ENCODE results near the gene POLK.
"Not testable (repeated sequence)": the region's sequence is repeated elsewhere in the genome, so short reads cannot be mapped to it uniquely, and the experiment has no call there.

Gene POLK

GRCh38 chr5:75510417-75510835, 1.3 kb upstream of the POLK start:
- in situ Hi-C loops (cut with MboI; ENCODE audit: low sequenced_read_pairs), result no loop called here

- in situ Hi-C loops (cut with MboI; ENCODE audit: low sequenced_read_pairs), result no loop called here
Observed at GRCh38 chr5:75510836-75511434, 756 bp upstream of the POLK start.

- in situ Hi-C loops (cut with MboI; ENCODE audit: low sequenced_read_pairs), result no loop called here
Observed at GRCh38 chr5:75512383-75513074, 838 bp downstream of the POLK start.

- in situ Hi-C loops (cut with MboI; ENCODE audit: low sequenced_read_pairs), result no loop called here
Observed at GRCh38 chr5:75513841-75514240, 2.1 kb downstream of the POLK start.

GRCh38 chr5:75514323-75514722, 2.6 kb downstream of the POLK start:
- in situ Hi-C loops (cut with MboI; ENCODE audit: low sequenced_read_pairs), result no loop called here

- in situ Hi-C loops (cut with MboI; ENCODE audit: low sequenced_read_pairs), result no loop called here
Observed at GRCh38 chr5:75519761-75520160, 8.1 kb downstream of the POLK start.

- in situ Hi-C loops (cut with MboI; ENCODE audit: low sequenced_read_pairs), result no loop called here
Observed at GRCh38 chr5:75521195-75521594, 9.5 kb downstream of the POLK start.

- in situ Hi-C loops (cut with MboI; ENCODE audit: low sequenced_read_pairs), result no loop called here
Observed at GRCh38 chr5:75522025-75522424, 10.3 kb downstream of the POLK start.

- in situ Hi-C loops (cut with MboI; ENCODE audit: low sequenced_read_pairs), result no loop called here
Observed at GRCh38 chr5:75522542-75522941, 10.9 kb downstream of the POLK start.

- in situ Hi-C loops (cut with MboI; ENCODE audit: low sequenced_read_pairs), result no loop called here
Observed at GRCh38 chr5:75523275-75523674, 11.6 kb downstream of the POLK start.

GRCh38 chr5:75524071-75524470, 12.4 kb downstream of the POLK start:
- in situ Hi-C loops (cut with MboI; ENCODE audit: low sequenced_read_pairs), result no loop called here

- in situ Hi-C loops (cut with MboI; ENCODE audit: low sequenced_read_pairs), result no loop called here
Observed at GRCh38 chr5:75524591-75524990, 12.9 kb downstream of the POLK start.

GRCh38 chr5:75525344-75525743, 13.7 kb downstream of the POLK start:
- in situ Hi-C loops (cut with MboI; ENCODE audit: low sequenced_read_pairs), result no loop called here

- in situ Hi-C loops (cut with MboI; ENCODE audit: low sequenced_read_pairs), result no loop called here
Observed at GRCh38 chr5:75526070-75526469, 14.4 kb downstream of the POLK start.

- in situ Hi-C loops (cut with MboI; ENCODE audit: low sequenced_read_pairs), result no loop called here
Observed at GRCh38 chr5:75529185-75529584, 17.5 kb downstream of the POLK start.

- in situ Hi-C loops (cut with MboI; ENCODE audit: low sequenced_read_pairs), result no loop called here
Observed at GRCh38 chr5:75532190-75532589, 20.5 kb downstream of the POLK start.

- in situ Hi-C loops (cut with MboI; ENCODE audit: low sequenced_read_pairs), result not testable (repeated sequence)
Observed at GRCh38 chr5:75533716-75534115, 22.0 kb downstream of the POLK start.

- in situ Hi-C loops (cut with MboI; ENCODE audit: low sequenced_read_pairs), result no loop called here
Observed at GRCh38 chr5:75534734-75535133, 23.0 kb downstream of the POLK start.

- in situ Hi-C loops (cut with MboI; ENCODE audit: low sequenced_read_pairs), result no loop called here
Observed at GRCh38 chr5:75536147-75536546, 24.5 kb downstream of the POLK start.

GRCh38 chr5:75536694-75537360, 25.1 kb downstream of the POLK start:
- in situ Hi-C loops (cut with MboI; ENCODE audit: low sequenced_read_pairs), result no loop called here

- in situ Hi-C loops (cut with MboI; ENCODE audit: low sequenced_read_pairs), result no loop called here
Observed at GRCh38 chr5:75538211-75538610, 26.5 kb downstream of the POLK start.

GRCh38 chr5:75545131-75545530, 33.4 kb downstream of the POLK start:
- in situ Hi-C loops (cut with MboI; ENCODE audit: low sequenced_read_pairs), result no loop called here
